HG03095 (cell line): ENCODE data around the gene PCLO.
"Not testable (repeated sequence)": the region's sequence is repeated elsewhere in the genome, so short reads cannot be mapped to it uniquely, and the experiment has no call there.

Experiments
- ATAC-seq: cut with Tn5 transposase; IDR thresholded peaks from one replicate; pipeline ENCODE4 v1.9.1; 2021; ENCODE audit warnings: moderate library complexity; ENCODE audit not compliant: unreplicated experiment

The PCLO gene

DNA sequence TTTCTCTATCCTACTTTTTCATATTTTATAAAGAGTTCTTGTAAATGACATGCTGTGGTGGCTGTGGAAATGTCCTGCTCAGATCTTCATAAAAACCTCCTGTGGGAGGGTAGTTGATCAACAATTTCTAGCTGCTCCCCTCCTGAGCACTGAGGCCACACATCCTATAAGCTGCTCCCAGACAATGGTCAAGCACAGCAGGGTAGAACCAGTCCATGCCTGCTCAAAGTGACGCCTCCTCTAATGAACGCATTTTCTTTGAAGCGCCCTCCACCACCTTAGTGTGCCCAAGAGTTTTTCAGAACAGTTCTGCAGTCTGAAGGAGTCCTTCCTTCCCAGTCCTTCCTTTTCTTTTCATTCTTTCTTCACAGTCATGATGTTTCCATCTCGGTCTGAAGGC is 420.5 kb downstream of the PCLO start:
- no peak for ATAC-seq

DNA sequence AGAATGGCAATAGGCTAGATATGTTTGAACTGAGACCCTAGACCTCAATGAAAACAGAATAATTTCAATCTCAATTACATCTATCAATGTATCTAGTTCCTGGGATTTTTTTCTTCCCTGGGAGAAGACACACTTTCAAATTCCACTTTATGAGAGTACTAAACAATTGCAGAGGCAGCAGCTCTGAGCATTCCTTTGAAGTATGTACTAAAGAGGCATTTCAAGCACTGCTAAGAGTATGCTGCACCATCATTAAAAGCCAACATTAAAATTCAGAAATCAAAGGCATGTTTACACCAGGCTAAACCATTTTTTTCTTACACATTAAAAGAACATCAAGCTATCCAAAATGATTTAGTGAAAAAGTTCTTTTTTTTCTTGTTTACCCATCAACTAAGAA is 421.2 kb downstream of the PCLO start:
- ATAC-seq = no peak

DNA sequence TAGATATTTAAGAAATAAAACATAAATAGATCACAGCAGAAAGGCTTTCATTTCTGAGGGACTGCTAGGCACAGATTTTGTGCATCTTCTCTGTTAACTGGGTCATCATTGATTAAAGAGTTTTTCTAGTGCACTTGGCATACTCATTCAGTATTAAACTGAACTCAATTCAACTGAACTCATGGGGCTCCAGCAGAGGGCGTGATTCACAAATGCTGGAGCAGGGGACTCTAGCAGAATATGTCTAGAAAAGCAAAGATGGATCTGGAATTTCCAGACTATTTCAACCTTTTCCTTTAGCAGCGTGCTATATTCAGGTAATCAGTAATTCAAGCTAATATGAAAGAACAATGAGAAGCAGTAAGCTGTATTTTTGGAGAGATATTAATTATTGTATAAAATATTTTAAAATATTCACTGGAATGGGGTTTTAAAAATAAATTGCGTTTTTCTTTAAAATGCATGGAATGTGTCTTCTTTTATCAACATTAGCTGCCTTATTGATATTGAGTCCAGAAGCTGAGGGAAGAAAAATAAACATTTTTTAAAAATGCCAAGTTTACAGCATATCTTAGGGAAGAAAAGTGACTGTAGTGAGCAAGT is 422.3 kb downstream of the PCLO start:
- ATAC-seq = no peak

DNA sequence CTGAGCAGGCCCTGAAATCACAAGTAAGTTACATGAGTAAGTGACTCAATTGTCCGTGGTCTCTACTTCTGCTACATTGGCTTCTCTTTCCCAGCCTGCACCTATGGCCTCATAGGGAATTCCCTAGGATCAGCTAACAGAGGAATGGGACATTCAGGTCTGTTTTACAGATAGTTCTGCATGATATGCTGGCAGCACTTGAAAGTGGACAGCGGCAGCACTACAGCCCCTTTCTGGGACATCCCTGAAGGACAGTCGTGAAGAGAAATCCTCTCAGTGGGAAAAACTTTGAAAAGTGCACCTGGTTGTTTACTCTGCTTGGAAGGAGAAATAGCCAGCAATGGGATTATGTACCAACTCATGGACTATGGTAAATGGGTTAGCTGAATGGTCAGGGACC is 426.1 kb downstream of the PCLO start:
- no peak for ATAC-seq

DNA sequence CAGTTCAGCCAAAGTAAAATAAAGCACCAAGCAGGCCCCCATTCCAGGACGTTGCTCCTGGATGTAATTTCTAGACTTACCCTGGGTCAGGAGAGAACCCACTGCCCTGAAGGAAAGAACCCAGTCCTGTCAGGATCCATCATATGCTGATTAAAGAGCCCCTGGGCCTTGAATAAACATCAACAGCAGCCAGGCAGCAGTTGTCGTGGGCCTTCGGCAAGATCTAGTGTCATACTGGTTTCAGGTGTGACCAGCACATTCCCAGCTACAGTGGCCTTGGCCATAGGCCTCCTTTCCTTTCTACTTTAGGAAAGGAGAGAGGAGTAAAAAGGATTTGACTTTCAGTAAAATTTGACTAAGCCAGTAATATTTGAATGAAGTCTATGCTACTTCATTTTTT is 430.0 kb downstream of the PCLO start:
- ATAC-seq = no peak

DNA sequence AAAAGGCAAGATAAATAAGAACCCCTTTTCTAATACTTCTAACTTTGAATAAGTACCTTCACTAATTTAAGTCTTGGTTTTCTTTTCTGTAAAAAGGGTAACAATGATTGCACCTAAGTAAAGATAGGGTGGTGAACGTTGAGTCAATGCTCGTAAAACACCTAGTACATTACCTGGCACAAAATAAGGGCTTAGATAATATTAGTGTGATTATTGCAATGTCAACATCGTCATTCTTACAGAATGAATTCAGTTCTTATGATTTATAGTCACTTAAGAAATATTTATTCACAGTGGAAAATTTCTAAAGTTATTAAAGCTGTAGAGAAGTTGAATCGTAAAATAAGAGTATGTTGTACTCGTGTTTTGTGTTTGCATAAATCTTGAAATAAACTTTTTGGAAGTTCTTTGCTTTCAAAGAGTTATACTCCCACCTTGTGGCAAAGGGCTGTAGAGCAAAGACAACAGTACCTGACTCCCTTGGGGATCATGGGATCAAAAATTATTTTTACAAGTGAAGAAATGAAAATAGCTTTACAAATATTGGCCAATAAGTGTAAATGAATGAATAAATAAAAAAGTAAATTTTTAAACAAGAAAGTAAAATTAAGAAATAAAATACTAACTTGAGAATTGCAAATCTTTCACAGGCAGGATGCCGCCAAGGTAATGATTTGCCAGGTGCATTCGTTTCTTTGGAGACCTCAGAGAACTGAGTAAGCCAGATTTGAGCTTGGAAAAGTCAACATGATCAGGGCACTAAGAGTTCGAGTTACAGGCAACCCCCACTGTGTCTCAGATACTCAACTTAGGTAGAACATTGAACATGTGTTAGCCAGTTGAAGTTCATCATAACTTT is 433.3 kb downstream of the PCLO start:
- no peak for ATAC-seq

DNA sequence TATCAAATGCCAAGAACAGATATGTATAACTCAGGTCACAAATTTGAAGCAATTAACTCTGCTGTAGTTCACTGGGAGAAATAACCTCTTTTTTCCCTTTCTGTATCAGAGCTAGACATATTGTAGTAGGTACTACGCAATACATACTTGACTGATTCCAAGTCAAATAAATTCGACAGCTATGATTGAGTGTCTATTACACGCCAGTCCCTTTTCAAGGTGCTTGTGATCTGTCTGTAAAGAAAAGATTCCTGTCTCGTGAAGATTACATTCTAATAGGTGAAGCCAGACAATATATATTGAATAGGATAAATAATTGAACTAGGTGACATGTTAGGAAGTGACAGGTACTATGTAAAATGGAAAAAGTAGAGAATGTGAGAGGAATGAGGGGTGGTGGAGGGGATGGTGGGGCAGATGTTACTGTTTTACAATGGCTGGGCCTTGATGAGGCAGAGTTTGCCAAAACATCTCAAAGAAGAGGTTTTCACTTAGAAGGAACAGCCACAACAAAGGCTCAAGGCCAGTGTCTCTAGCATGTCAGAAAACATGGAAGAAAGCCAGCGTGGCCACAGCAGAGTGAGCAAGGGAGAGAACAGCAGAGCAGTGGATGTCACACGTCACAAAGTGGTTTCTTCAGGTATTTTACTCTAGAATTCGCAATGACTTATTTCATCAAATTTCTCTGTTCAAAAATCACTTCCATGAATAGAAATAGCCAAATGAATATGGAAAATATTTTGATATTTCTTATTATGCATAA is 436.5 kb downstream of the PCLO start:
- ATAC-seq = no peak

DNA sequence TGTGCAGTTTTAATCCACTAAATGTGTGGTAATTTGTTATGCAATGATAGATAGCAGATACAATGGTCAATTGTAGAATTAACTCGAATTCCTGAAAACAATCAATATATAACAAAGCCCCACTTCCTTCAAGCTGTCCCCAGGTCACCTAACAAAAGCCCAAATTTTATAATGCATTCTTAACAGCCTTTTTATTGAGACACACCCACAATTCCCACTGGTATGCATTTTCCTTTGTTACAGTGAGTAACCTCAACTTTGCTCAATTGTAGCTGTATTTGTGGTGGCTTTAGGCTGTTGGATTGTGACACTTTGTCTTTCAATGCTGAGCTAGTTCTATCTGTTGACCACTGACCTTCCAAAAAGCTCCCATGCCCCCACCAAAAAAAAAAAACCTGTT is 439.3 kb downstream of the PCLO start:
- ATAC-seq = no peak

DNA sequence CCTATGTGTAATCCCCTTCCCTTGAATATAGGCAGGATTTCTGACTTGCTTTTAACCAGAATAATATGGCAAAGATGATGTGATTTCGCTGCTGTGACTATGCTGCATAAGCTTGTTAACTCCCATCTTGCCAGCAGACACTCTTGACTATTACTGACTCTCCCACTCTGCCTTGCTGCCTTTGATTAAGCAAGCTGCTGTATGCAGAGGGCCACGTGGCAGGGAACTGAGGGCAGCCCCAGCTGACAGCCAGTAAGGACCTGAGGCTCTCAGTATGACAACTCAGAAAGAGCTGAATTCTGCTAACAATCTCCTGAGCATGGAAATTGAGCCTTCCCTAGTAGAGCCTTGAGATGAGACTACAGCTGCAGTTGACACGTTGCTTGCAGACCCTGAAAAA is 439.7 kb downstream of the PCLO start:
- ATAC-seq = no peak

DNA sequence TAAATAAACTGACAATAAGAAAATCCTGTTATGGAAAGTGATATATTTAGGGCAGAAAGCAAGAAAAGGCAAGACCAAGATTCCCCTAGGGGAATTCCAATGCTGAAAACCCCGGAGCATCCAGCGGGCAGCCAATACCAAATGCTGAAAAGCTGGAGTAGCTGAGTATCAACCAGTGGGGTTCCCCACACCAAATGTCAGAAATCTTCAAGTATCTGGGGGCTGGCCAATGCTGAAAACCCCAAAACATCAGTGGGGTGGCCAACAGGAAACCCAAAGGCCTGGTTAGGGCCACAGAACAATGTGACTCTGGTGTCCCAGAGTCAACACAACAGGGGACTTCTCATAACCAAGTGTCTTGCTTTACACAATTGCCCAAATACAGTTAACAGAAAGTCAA is 447.3 kb downstream of the PCLO start:
- no peak for ATAC-seq

DNA sequence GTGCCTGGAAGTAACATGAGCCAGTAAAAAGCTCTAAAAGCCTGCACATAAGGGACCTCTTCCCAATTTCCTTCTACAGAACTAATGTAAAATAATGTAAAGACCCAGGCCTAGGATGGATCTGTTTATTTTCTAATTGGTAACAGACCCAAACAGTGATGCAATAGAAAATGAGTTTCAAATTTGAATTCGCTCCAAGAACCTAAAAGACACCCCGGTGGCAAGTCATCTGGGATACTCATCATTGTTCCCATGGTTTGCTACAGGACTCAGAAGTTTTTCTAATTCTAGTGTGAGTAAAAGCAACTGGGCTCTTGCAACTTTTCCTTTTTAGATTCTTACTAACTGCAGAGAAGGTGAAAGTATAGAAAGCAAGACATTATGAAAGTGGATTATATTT is 447.8 kb downstream of the PCLO start:
- no peak for ATAC-seq

DNA sequence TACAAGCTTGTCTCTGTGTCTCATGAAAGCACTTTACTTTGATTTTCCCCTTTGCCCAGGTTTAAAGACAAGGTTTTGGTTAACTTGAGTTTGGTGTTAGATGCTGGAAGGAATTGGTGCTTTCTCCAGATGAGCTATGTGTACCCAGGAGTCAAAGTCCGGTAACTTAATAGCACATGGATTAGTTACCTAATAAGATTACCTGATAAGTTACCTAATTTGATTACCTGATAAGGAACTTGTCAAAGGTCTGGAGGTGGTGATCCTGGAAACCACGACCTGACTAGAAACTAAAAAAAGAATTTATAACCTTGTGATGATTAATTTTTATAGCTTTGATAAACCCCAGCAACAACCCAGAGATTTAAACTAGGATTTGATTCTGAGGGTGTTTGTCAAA is 449.2 kb downstream of the PCLO start:
- no peak for ATAC-seq

DNA sequence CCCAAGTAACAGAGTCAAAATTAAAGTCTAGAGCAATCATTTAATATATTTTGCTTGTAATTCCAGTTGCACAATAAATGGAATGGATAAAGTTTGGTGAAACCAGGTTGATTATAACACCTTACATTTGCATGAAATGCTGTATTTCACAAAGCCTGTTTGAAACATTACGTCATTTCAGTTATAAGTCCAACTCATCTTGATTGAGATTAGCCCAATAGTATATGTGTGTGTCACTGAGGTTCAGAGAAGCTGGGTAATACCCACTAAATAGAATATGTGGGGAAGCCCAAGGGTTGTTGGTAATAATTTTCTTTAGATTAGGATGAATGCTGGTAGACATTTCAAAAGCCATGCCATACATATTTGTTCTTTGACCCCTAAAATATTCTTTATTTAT is 456.3 kb downstream of the PCLO start:
- not testable (repeated sequence) for ATAC-seq

DNA sequence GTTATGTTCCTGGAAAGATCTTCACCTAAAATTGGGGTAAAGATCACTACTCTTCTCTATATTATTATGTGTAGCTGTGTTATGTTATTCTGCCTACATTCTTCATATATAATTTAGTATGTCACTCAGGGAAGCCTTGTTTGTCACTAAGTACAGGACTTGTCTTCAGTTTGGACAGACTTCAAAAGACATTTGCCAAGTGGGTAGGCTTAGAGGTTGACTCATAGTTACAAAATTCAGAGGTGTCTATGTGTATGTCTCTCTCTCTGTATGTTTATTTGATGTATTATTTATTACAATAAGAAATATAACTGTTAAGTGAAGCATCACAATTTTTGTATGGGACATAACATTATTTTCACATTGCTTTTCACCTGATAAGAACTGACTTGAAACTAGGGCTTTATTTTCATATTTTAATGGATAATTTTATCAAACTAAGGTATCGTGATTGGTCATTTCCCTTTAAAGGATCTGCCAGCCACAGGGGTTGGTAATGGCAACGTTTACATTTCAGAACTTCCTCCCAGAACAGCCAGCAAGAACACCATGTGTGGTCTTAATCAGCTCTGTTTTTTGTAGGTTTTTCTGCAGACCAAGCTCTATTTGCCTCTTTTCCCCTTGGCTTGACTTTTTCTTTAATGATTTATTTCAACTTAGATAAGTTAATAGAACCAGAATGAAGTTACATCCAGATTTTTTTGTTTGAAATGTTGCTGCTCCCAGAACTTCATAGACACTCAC is 457.0 kb downstream of the PCLO start:
- ATAC-seq = no peak

DNA sequence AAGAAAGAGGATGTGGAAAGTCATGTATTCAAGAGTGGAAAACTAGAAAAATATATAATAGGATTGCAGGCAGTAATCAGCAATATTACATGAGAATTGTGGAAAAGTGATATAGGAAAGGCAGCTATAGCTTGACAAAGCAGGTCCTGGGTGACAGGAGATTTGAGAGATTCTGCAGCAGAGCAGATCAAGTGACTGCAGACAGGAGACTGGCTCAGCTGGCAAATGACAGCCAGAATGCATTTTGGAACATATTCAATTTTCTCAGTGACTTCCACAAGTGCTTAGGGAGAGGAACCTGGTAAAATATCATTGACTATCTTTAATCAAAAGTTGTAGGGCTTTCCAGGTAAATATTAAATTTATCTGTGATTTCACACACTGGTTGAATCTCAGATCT is 458.6 kb downstream of the PCLO start:
- ATAC-seq = no peak
